GM18909 (cell line): ENCODE data around the gene SMIM3.
"Not testable (repeated sequence)": the region's sequence is repeated elsewhere in the genome, so short reads cannot be mapped to it uniquely, and the experiment has no call there.

ENCODE experiments used
- ATAC-seq: cut with Tn5 transposase; IDR thresholded peaks from one replicate; pipeline ENCODE4 v1.9.1; 2021; ENCODE audit warnings: mild to moderate bottlenecking; ENCODE audit not compliant: unreplicated experiment, poor library complexity

SMIM3 gene

GRCh38 chr5:150778517-150779396 is at the start of gene SMIM3:
TSS of gene SMIM3 (plus strand) at chr5:150778757. CDS start at chr5:150795441, 16,684 bp downstream.
- peak; percentile 24 for ATAC-seq

- ATAC-seq: no peak
Measured at GRCh38 chr5:150729859-150730258, 48.7 kb upstream of the SMIM3 start.

- no peak for ATAC-seq
Measured at GRCh38 chr5:150731669-150732242, 46.8 kb upstream of the SMIM3 start.

GRCh38 chr5:150734579-150735384 is 43.8 kb upstream of the SMIM3 start:
- ATAC-seq: peak; percentile 80

- no peak for ATAC-seq
Measured at GRCh38 chr5:150738862-150739261, 39.7 kb upstream of the SMIM3 start.

- no peak for ATAC-seq
Measured at GRCh38 chr5:150740992-150741391, 37.6 kb upstream of the SMIM3 start.

GRCh38 chr5:150742455-150743141 is 36.0 kb upstream of the SMIM3 start:
- not testable (repeated sequence) for ATAC-seq

GRCh38 chr5:150743142-150743488 is 35.4 kb upstream of the SMIM3 start:
- not testable (repeated sequence) for ATAC-seq

GRCh38 chr5:150750469-150750868 is 28.1 kb upstream of the SMIM3 start:
- ATAC-seq: no peak

- ATAC-seq: no peak
Measured at GRCh38 chr5:150751096-150751891, 27.3 kb upstream of the SMIM3 start.

- no peak for ATAC-seq
Measured at GRCh38 chr5:150753463-150753862, 25.1 kb upstream of the SMIM3 start.

- ATAC-seq: no peak
Measured at GRCh38 chr5:150753863-150754262, 24.7 kb upstream of the SMIM3 start.

- ATAC-seq: no peak
Measured at GRCh38 chr5:150757087-150757649, 21.4 kb upstream of the SMIM3 start.

- peak; percentile 21 for ATAC-seq
Measured at GRCh38 chr5:150758203-150758530, 20.4 kb upstream of the SMIM3 start.

GRCh38 chr5:150758531-150759333 is 19.8 kb upstream of the SMIM3 start, which contains the start of gene DCTN4:
TSS of gene DCTN4 (minus strand) at chr5:150759017. CDS start at chr5:150758993, 24 bp downstream.
- ATAC-seq: peak; percentile 96

- ATAC-seq: no peak
Measured at GRCh38 chr5:150759334-150759583, 19.3 kb upstream of the SMIM3 start.

GRCh38 chr5:150762211-150762610 is 16.3 kb upstream of the SMIM3 start:
- ATAC-seq: no peak

GRCh38 chr5:150763023-150763769 is 15.4 kb upstream of the SMIM3 start:
- ATAC-seq: no peak
